B cell (primary cell): Measurements from ENCODE around the gene TEX13D.

Experiments
- EZH2 ChIP-seq: IDR thresholded peaks from 2 replicates; pipeline ENCODE4 v1.6.1; 2012; ENCODE audit warnings: borderline replicate concordance, low read depth, mild to moderate bottlenecking, moderate library complexity, low read length; ENCODE audit not compliant: insufficient read depth, poor library complexity, severe bottlenecking
- TF ChIP-seq, protein P1 (sequence below): fragments of 200-600 bp; IDR thresholded peaks from one replicate; pipeline ENCODE4 v1.8.0; 2022; ENCODE audit warnings: antibody characterized with exemption, mild to moderate bottlenecking

DNA sequence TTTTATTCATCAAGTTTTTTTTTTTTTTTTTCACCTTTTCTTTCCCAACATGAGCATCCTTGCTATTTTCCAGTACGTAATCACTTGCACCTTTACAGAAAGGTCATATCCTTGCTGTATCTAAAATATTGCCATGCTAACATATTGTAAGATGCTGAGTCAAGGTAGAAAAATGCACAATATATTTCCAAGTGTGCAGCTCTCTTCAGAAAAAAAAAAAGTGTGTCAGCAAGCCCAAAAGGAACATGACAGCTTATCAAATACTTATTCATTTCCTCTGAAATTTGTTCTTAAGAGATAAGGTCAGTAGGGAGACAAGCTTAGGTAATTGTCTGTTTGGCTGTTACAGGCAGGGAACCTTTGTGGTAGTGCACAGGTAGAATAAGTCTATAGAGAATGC is 40.9 kb downstream of the TEX13D start:
- TF ChIP-seq, protein P1, sequence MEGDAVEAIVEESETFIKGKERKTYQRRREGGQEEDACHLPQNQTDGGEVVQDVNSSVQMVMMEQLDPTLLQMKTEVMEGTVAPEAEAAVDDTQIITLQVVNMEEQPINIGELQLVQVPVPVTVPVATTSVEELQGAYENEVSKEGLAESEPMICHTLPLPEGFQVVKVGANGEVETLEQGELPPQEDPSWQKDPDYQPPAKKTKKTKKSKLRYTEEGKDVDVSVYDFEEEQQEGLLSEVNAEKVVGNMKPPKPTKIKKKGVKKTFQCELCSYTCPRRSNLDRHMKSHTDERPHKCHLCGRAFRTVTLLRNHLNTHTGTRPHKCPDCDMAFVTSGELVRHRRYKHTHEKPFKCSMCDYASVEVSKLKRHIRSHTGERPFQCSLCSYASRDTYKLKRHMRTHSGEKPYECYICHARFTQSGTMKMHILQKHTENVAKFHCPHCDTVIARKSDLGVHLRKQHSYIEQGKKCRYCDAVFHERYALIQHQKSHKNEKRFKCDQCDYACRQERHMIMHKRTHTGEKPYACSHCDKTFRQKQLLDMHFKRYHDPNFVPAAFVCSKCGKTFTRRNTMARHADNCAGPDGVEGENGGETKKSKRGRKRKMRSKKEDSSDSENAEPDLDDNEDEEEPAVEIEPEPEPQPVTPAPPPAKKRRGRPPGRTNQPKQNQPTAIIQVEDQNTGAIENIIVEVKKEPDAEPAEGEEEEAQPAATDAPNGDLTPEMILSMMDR = no peak
- TF ChIP-seq EZH2 = no peak
